HepG2 (cell line): Measurements from ENCODE around the gene TOLLIP. TPM values are rescaled to one million over a fixed set of nuclear protein-coding genes. Genes with fewer than 3 reads are reported as not detected.
A peak's percentile ranks its signal among the peaks of the same experiment; 100 is the strongest.
"Not testable (repeated sequence)": the region's sequence is repeated elsewhere in the genome, so short reads cannot be mapped to it uniquely, and the experiment has no call there.

Experiments
- ATAC-seq: fragments of 200-7000 bp; cut with Tn5 transposase; 3 replicates; pipeline ENCODE4 v1.9.1; 2020; ENCODE audit warnings: mild to moderate bottlenecking, moderate library complexity
- BruUV-seq: library from RNA; stranded (reverse); fragments of 400-500 nt; replicated peaks from 2 replicates; lab custom pipeline; 2021; lab: Mats Ljungman, UMichigan
- CTCF ChIA-PET: fragments of 300-600 bp; formaldehyde crosslinking; extraction: SDS; loops from one replicate; lab custom pipeline; 2021; ENCODE audit warnings: low total read pairs, inconsistent platforms, low intra/inter-chr PET ratio; lab: Yijun Ruan, JAX
- POLR2A ChIA-PET: fragments of 350-600 bp; sonication (Branson Sonifier 250); formaldehyde crosslinking; loops from one replicate; lab custom pipeline; 2020; ENCODE audit warnings: antibody characterized with exemption, inconsistent platforms; lab: Yijun Ruan, JAX
- DNase-seq: peaks from one replicate; pipeline ENCODE4 v3.0.0-alpha.2; 2015; ENCODE audit warnings: low spot score
- FAIRE-seq: peaks from 3 replicates; lab custom pipeline; 2011; peaks lifted over from hg19 to GRCh38; lab: Jason Lieb, UNC
- H2AFZ ChIP-seq: one replicate; pipeline ENCODE4 v1.6.1; 2011; ENCODE audit warnings: low read length, inconsistent platforms
- H3K27ac ChIP-seq: fragments of 300-600 bp; 3 replicates; pipeline ENCODE4 v1.8.0; 2011; ENCODE audit warnings: mixed run types, mild to moderate bottlenecking, mixed read lengths, low read length, inconsistent platforms; ENCODE audit not compliant: insufficient read depth; ENCODE audit errors: extremely low read length
- H3K27me3 ChIP-seq, 2 experiments: fragments of 200-600 bp in 1 of 2; 2 replicates in 1 of 2; 3 replicates in 1 of 2; pipeline versions ENCODE4 v1.6.0 to v1.8.0; 2011; ENCODE audit warnings: low read length in 2 of 2, mild to moderate bottlenecking in 2 of 2, moderate library complexity in 2 of 2, inconsistent platforms in 1 of 2; ENCODE audit not compliant: insufficient read depth in 2 of 2, control insufficient read depth in 1 of 2
- H3K36me3 ChIP-seq, 2 experiments: fragments of 200-600 bp in 1 of 2; replicated peaks in 1 of 2; 2 replicates in 1 of 2; 3 replicates in 1 of 2; pipeline versions ENCODE4 v1.5.1 to v1.8.0; 2011; ENCODE audit warnings: low read length in 2 of 2, inconsistent platforms in 1 of 2; ENCODE audit not compliant: insufficient read depth in 2 of 2, control insufficient read depth in 1 of 2
- H3K4me1 ChIP-seq: 2 replicates; pipeline ENCODE4 v1.5.1; 2012; ENCODE audit warnings: low read length, inconsistent platforms; ENCODE audit not compliant: insufficient read depth
- H3K4me2 ChIP-seq: 2 replicates; pipeline ENCODE4 v1.6.0; 2011; ENCODE audit warnings: low read depth, low read length, inconsistent platforms
- H3K4me3 ChIP-seq, 3 experiments: fragments of 200-600 bp in 1 of 3; sonication (generic), shearing (Covaris generic) in 1 of 3; replicated peaks in 1 of 3; 2 replicates each; pipeline ENCODE4 v1.5.1; 2011 to 2016; ENCODE audit warnings: low read length in 3 of 3, inconsistent platforms in 2 of 3, low read depth in 2 of 3, mild to moderate bottlenecking in 2 of 3, control low read depth in 1 of 3, mixed read lengths in 1 of 3; ENCODE audit not compliant: insufficient read depth in 1 of 3
- H3K79me2 ChIP-seq: one replicate; pipeline ENCODE4 v1.6.1; 2011; ENCODE audit warnings: low read length, inconsistent platforms; ENCODE audit not compliant: insufficient read depth
- H3K9ac ChIP-seq: 2 replicates; pipeline ENCODE4 v1.6.0; 2011; ENCODE audit warnings: mild to moderate bottlenecking, low read depth, low read length, inconsistent platforms; ENCODE audit not compliant: insufficient read depth
- H3K9me3 ChIP-seq: 2 replicates; pipeline ENCODE4 v1.5.1; 2012; ENCODE audit warnings: mild to moderate bottlenecking, low read length
- H4K20me1 ChIP-seq: 2 replicates; pipeline ENCODE4 v1.6.0; 2011; ENCODE audit warnings: inconsistent platforms, mild to moderate bottlenecking, low read length, moderate library complexity; ENCODE audit not compliant: insufficient read depth
- ZKSCAN1 ChIP-seq: fragments of 150-350 bp; IDR thresholded peaks from 2 replicates; pipeline ENCODE4 v1.6.1; 2014; ENCODE audit warnings: low read length
- ZNF557 ChIP-seq: sonication (generic); formaldehyde crosslinking; IDR thresholded peaks from 2 replicates; pipeline ENCODE4 v1.4.0; 2020; ENCODE audit warnings: missing genetic modification reagents
- whole genome bisulfite sequencing: methylation state at CpG from one replicate; pipeline ENCODE4 v1.1.6; 2017; ENCODE audit warnings: low lambda C conversion rate; 5-methylcytosine and 5-hydroxymethylcytosine counted together
- in situ Hi-C: cut with HindIII; loops from 2 replicates; pipeline ENCODE4 v1.10.0; 2017; ENCODE audit warnings: low pct_unique_long_range_greater_than_20kb; ENCODE audit not compliant: extremely low pct_ligation_motif_present
- intact Hi-C: fragments of 100-400 bp; cut with micrococcal nuclease; formaldehyde crosslinking; loops from one replicate; pipeline ENCODE4 v1.10.0; 2022; ENCODE audit not compliant: unreplicated experiment
- polyA plus RNA-seq, 8 experiments: library from polyadenylated mRNA; depleted of rRNA in 3 of 8; stranded (reverse) in 7 of 8; unstranded in 1 of 8; fragments of >200 nt; fragmentation: Illumina TruSeq in 4 of 8; extraction: Trizol in 4 of 8; gene quantifications; 2 replicates each; pipeline versions ENCODE4 v1.2.1 to v1.2.3, GENCODE V29; 2011 to 2016; ENCODE audit warnings: low read depth in 4 of 8, missing spikeins in 1 of 8, mixed read lengths in 1 of 8; ENCODE audit not compliant: insufficient read depth in 1 of 8
- total RNA-seq, 5 experiments: library from RNA; depleted of rRNA; stranded (reverse); fragments of >200 nt; fragmentation: Illumina TruSeq; extraction: Trizol; gene quantifications; 2 replicates each; pipeline ENCODE4 v1.2.3, GENCODE V29; 2016; ENCODE audit warnings: low read depth in 1 of 5

TOLLIP gene
- total and polyA plus RNA-seq, 2 of the 13 experiments (the other 11 are each of a cell fraction or from before 2014, with no cell fraction given) = 25.9 to 47.5 TPM

DNA sequence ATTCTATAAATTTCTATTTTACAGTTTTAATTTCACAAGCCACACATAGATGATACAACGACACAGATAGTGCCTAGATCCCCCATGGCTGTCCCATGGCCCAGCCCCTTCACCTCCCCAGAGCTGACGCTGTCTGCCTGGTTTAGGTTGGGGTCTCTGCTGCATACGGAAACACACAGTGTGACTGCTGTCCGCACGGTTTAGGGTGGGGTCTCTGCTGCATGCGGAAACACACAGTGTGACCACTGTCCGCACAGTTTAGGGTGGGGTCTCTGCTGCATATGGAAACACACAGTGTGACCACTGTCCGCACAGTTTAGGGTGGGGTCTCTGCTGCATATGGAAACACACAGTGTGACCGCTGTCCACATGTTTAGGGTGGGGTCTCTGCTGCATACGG lies 31.8 kb upstream of the TOLLIP start:
- FAIRE-seq, ATAC-seq, in situ Hi-C loops, intact Hi-C loops, H3K4me3 ChIP-seq, H3K9me3 ChIP-seq, H3K27ac ChIP-seq, H3K9ac ChIP-seq, POLR2A ChIA-PET, DNase-seq, H3K4me1 ChIP-seq, H2AFZ ChIP-seq, H3K79me2 ChIP-seq, H3K4me2 ChIP-seq, H3K36me3 ChIP-seq, H4K20me1 ChIP-seq, CTCF ChIA-PET, BruUV-seq: not testable (repeated sequence)
- H3K27me3 ChIP-seq = peaks cover 5 to 19% of the 10 kb centered on the region in 2 experiments
- 69% methylated on average over 8 of the region's 10 CpGs for WGBS
- 0 out of 2 replicates have a peak, but pooled peaks have one; percentile 37 for TF ChIP-seq ZKSCAN1

DNA sequence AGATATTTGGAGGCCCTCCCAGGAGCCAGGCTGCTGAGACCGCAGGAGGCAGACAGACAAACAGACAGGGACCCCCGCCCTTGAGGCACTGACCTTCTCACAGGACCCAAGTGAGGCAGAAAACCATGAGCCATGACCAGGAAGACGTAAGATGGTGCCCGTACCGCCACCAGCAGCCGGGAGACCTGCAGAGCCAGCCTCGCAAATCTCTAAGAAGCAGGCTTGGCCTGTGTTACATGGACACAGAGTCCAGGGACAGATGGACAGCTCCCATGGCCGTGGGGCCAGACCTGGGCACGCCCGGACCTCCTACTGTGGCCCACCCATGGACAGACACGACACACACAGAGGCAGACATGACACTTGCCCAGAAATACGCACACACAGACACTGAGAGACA lies 30.7 kb upstream of the TOLLIP start:
- no peak for FAIRE-seq
- ATAC-seq = no peak
- H2AFZ ChIP-seq = no peak overlapping the region
- peaks cover 5 to 18% of the 10 kb centered on the region in 2 experiments for H3K27me3 ChIP-seq
- H3K9me3 ChIP-seq = no peaks in the 10 kb centered on the region
- peaks cover 10% of the 10 kb centered on the region for H3K4me1 ChIP-seq
- ChIA-PET POLR2A (no interaction called here), CTCF (no interaction called here)
- H3K4me2 ChIP-seq = no peak overlapping the region
- TF ChIP-seq ZNF557 (CRISPR knock-in tag) = no peak
- BruUV-seq = no TSS peak
- no peak overlapping the region for H3K9ac ChIP-seq
- no peaks in the 10 kb centered on the region for H3K36me3 ChIP-seq
- intact Hi-C loops (no loop called here), in situ Hi-C loops (no loop called here)
- WGBS = no CpG with 5 or more reads among the region's 12 CpGs
- no peak overlapping the region for H3K4me3 ChIP-seq
- no peak overlapping the region for H3K27ac ChIP-seq
- no peaks in the 10 kb centered on the region for H4K20me1 ChIP-seq
- no peak for DNase-seq
- no peaks in the 10 kb centered on the region for H3K79me2 ChIP-seq
